Measurements from ENCODE around the gene SPESP1.

Gene SPESP1

GRCh38 chr15:68930268-68931022 is at the start of gene SPESP1:
SPESP1 (plus strand) TSS chr15:68930525; CDS start chr15:68930654, 129 bp downstream.
- Mint-ChIP-seq H3K4me1 (no peaks in the 10 kb centered on the region), H3K27me3 (peaks cover 4% of the 10 kb centered on the region), H3K9me3 (no peaks in the 10 kb centered on the region), H3K36me3 (no peaks in the 10 kb centered on the region), H3K27ac (no peak within 1 kb of the TSS), H3K4me3 (peak within 1 kb of the TSS; percentile 24)
- ATAC-seq (ENCODE audit: low read depth): peak; percentile 53
- peak in 1 of 2 donors; percentile 4 for DNase-seq (ENCODE audit: low spot score in 2 of 2)

- no peak overlapping the region for H3K4me3 Mint-ChIP-seq
- H3K27me3 Mint-ChIP-seq: peaks cover 6% of the 10 kb centered on the region
- H3K9me3 Mint-ChIP-seq: no peaks in the 10 kb centered on the region
- ATAC-seq (ENCODE audit: low read depth) (no peak), DNase-seq (ENCODE audit: low spot score in 2 of 2) (no peak)
- H3K36me3 Mint-ChIP-seq: no peaks in the 10 kb centered on the region
- H3K4me1 Mint-ChIP-seq: peaks cover 3% of the 10 kb centered on the region
- no peak overlapping the region for H3K27ac Mint-ChIP-seq
These were observed 45.3 kb upstream of the SPESP1 start for GRCh38 chr15:68885070-68885469.

DNA sequence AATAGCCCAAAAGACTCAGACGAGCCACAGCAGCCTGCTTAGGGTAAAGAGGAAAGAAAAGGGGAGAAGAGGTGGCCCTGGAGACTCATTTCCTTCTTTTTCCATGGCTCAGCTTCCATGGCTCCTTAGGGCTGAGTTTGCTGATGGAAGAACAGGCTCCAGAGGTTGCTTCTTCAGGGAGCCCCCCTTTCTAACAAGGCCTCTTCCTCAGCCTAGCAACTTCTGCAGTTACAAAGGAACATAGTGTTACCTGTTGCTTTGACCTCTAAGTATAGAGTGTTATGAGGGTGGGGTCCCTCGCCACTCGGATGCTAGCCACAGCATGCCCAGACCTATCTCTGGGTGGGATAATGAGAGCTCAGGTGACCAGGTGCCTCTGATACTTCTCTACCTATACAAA is 43.2 kb upstream of the SPESP1 start:
- H3K27me3 Mint-ChIP-seq: peaks cover 6% of the 10 kb centered on the region
- no peak overlapping the region for H3K27ac Mint-ChIP-seq
- ATAC-seq (ENCODE audit: low read depth) (no peak), DNase-seq (ENCODE audit: low spot score in 2 of 2) (no peak)
- H3K9me3 Mint-ChIP-seq: no peaks in the 10 kb centered on the region
- H3K36me3 Mint-ChIP-seq: no peaks in the 10 kb centered on the region
- no peak overlapping the region for H3K4me3 Mint-ChIP-seq
- peaks cover 3% of the 10 kb centered on the region for H3K4me1 Mint-ChIP-seq

DNA sequence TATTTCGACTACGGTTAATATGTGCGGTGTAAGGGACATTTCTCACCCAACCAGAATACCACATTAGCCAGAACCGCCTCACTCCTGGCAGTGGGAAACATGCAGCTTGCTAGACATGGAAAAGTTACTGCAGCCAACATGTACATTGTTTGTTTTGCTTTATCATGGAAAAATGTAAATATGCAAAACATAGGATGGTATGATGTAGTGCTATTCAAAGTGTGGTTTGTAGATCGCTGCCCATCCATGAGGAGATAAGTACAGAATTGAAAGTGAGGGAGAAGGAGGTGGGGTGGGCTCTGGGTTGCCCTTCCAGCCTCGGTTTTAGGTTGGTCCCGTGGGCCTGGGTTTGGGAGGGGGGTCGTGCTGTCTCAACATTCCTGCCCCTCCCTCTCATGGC is 42.5 kb upstream of the SPESP1 start:
- Mint-ChIP-seq H3K4me1 (peaks cover 3% of the 10 kb centered on the region), H3K27me3 (peaks cover 6% of the 10 kb centered on the region), H3K27ac (no peak overlapping the region), H3K36me3 (no peaks in the 10 kb centered on the region), H3K4me3 (no peak overlapping the region), H3K9me3 (no peaks in the 10 kb centered on the region)
- ATAC-seq (ENCODE audit: low read depth) (no peak), DNase-seq (ENCODE audit: low spot score in 2 of 2) (no peak)

GRCh38 chr15:68888419-68888818 is 41.9 kb upstream of the SPESP1 start:
- H3K9me3 Mint-ChIP-seq: no peaks in the 10 kb centered on the region
- peaks cover 3% of the 10 kb centered on the region for H3K4me1 Mint-ChIP-seq
- no peak overlapping the region for H3K27ac Mint-ChIP-seq
- peaks cover 8% of the 10 kb centered on the region for H3K27me3 Mint-ChIP-seq
- ATAC-seq (ENCODE audit: low read depth): peak; percentile 85
- H3K36me3 Mint-ChIP-seq: no peaks in the 10 kb centered on the region
- DNase-seq (ENCODE audit: low spot score in 2 of 2): no peak
- H3K4me3 Mint-ChIP-seq: peak overlapping the region; percentile 66

GRCh38 chr15:68894208-68894607 is 36.1 kb upstream of the SPESP1 start:
- H3K4me3 Mint-ChIP-seq: no peak overlapping the region
- peaks cover 7% of the 10 kb centered on the region for H3K27me3 Mint-ChIP-seq
- peaks cover 1% of the 10 kb centered on the region for H3K9me3 Mint-ChIP-seq
- DNase-seq (ENCODE audit: low spot score in 2 of 2): no peak
- no peak for ATAC-seq (ENCODE audit: low read depth)
- H3K36me3 Mint-ChIP-seq: no peaks in the 10 kb centered on the region
- no peak overlapping the region for H3K27ac Mint-ChIP-seq
- no peaks in the 10 kb centered on the region for H3K4me1 Mint-ChIP-seq

GRCh38 chr15:68896178-68896577 is 34.1 kb upstream of the SPESP1 start:
- H3K4me3 Mint-ChIP-seq: no peak overlapping the region
- DNase-seq (ENCODE audit: low spot score in 2 of 2): no peak
- no peaks in the 10 kb centered on the region for H3K36me3 Mint-ChIP-seq
- no peak for ATAC-seq (ENCODE audit: low read depth)
- peaks cover 1% of the 10 kb centered on the region for H3K9me3 Mint-ChIP-seq
- H3K27me3 Mint-ChIP-seq: peaks cover 8% of the 10 kb centered on the region
- no peak overlapping the region for H3K27ac Mint-ChIP-seq
- H3K4me1 Mint-ChIP-seq: no peaks in the 10 kb centered on the region

GRCh38 chr15:68897016-68897415 is 33.3 kb upstream of the SPESP1 start:
- Mint-ChIP-seq H3K9me3 (peaks cover 1% of the 10 kb centered on the region), H3K27ac (no peak overlapping the region), H3K27me3 (peaks cover 8% of the 10 kb centered on the region), H3K4me3 (no peak overlapping the region), H3K36me3 (no peaks in the 10 kb centered on the region), H3K4me1 (no peaks in the 10 kb centered on the region)
- DNase-seq (ENCODE audit: low spot score in 2 of 2) (no peak), ATAC-seq (ENCODE audit: low read depth) (no peak)

- Mint-ChIP-seq H3K4me3 (no peak overlapping the region), H3K27me3 (peaks cover 4% of the 10 kb centered on the region), H3K9me3 (no peaks in the 10 kb centered on the region), H3K4me1 (no peaks in the 10 kb centered on the region), H3K36me3 (no peaks in the 10 kb centered on the region), H3K27ac (no peak overlapping the region)
- DNase-seq (ENCODE audit: low spot score in 2 of 2) (no peak), ATAC-seq (ENCODE audit: low read depth) (no peak)
These were observed 30.3 kb upstream of the SPESP1 start for GRCh38 chr15:68900027-68900426.

DNA sequence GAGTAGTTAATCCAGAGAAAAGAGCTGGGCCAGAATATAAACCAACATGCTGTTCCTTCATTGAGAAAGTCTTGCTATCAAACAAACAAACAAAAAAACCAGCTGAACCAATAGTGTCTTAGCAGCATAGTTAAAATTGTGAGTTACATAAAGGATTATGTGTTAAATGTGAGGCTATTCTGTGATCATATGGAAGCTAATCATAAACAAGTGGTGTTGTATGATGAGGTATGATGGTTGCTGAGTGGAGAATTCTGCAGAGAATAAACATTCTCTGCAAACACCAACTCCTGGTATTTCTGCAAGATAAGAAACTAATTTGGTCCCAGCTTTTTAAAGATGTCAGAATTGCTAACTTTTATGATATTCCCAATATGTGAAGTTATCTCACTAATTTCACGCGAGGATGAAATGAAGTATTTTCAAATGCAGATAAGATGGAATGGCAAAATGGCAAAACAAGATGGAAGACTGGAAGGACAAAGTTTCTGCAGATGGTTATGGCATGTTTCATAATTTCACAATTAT is 22.9 kb upstream of the SPESP1 start:
- no peaks in the 10 kb centered on the region for H3K36me3 Mint-ChIP-seq
- H3K4me1 Mint-ChIP-seq: no peaks in the 10 kb centered on the region
- DNase-seq (ENCODE audit: low spot score in 2 of 2) (no peak), ATAC-seq (ENCODE audit: low read depth) (no peak)
- no peak overlapping the region for H3K4me3 Mint-ChIP-seq
- peaks cover 10% of the 10 kb centered on the region for H3K27me3 Mint-ChIP-seq
- H3K27ac Mint-ChIP-seq: no peak overlapping the region
- H3K9me3 Mint-ChIP-seq: no peaks in the 10 kb centered on the region

DNA sequence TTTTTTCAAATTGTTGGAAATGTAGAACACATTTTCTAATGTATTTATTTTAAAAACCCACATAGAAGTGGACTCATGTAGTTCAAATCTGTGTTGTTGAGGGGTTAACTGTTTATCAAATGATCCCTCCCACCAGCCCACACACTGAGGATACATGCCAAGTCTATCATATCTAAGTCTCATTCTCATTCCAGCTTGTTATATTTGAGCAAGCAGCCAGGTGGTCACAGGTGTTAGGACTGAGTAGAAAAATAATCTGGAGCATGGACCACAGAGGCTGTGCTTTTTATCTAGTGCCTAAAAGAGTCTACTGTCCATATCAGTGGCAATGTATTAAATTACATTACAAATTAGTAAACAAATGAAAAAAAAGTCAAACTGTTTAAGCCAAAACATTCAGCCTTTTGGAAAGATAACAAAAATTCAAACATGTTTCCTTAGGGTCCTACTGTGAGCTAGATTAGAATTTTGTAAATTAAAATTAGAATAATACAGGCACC is 20.7 kb upstream of the SPESP1 start:
- Mint-ChIP-seq H3K27me3 (peaks cover 9% of the 10 kb centered on the region), H3K9me3 (no peaks in the 10 kb centered on the region), H3K4me3 (no peak overlapping the region), H3K36me3 (no peaks in the 10 kb centered on the region), H3K4me1 (no peaks in the 10 kb centered on the region), H3K27ac (no peak overlapping the region)
- no peak for ATAC-seq (ENCODE audit: low read depth)
- no peak for DNase-seq (ENCODE audit: low spot score in 2 of 2)

DNA sequence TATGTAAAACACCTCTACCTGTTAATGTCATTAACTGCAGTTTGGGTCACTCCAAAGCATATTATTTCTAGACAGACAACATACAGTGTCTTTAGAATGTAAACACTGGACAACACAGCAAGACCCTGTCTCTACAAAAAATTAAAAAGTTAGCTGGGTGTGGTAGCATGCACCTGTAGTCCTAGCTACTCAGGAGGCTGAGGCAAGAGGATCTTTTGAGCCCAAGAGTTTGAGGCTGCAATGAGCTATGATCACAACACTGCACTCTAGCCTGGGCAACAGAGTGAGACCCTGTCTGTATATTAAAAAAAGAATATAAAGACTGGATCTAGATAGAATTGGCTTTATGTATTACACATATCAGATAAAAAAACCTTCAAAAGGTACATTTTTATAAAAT is 20.0 kb upstream of the SPESP1 start:
- no peak for ATAC-seq (ENCODE audit: low read depth)
- no peaks in the 10 kb centered on the region for H3K36me3 Mint-ChIP-seq
- DNase-seq (ENCODE audit: low spot score in 2 of 2): no peak
- no peaks in the 10 kb centered on the region for H3K4me1 Mint-ChIP-seq
- peaks cover 9% of the 10 kb centered on the region for H3K27me3 Mint-ChIP-seq
- H3K9me3 Mint-ChIP-seq: no peaks in the 10 kb centered on the region
- no peak overlapping the region for H3K4me3 Mint-ChIP-seq
- H3K27ac Mint-ChIP-seq: no peak overlapping the region

DNA sequence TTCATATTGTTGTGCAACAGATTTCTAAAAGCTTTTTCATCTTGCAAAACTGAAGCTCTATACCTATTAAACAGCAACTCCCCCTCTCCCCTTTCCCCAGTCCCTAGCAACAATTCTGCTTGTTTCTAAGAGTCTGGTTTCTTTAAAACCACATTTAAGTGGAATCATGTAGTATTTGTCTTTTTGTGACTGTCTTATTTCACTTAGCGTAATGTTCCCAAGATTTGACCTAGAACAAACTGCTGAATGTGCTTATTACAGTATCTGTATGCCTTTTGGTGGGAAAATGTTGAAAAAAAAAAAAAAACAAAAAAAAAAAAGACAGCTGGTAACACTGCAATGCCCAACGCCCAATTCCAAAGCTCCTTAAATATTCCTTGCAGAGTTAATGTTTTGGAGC is 19.5 kb upstream of the SPESP1 start:
- no peak overlapping the region for H3K27ac Mint-ChIP-seq
- no peaks in the 10 kb centered on the region for H3K4me1 Mint-ChIP-seq
- no peaks in the 10 kb centered on the region for H3K36me3 Mint-ChIP-seq
- H3K9me3 Mint-ChIP-seq: no peaks in the 10 kb centered on the region
- DNase-seq (ENCODE audit: low spot score in 2 of 2) (no peak), ATAC-seq (ENCODE audit: low read depth) (no peak)
- peaks cover 9% of the 10 kb centered on the region for H3K27me3 Mint-ChIP-seq
- no peak overlapping the region for H3K4me3 Mint-ChIP-seq

DNA sequence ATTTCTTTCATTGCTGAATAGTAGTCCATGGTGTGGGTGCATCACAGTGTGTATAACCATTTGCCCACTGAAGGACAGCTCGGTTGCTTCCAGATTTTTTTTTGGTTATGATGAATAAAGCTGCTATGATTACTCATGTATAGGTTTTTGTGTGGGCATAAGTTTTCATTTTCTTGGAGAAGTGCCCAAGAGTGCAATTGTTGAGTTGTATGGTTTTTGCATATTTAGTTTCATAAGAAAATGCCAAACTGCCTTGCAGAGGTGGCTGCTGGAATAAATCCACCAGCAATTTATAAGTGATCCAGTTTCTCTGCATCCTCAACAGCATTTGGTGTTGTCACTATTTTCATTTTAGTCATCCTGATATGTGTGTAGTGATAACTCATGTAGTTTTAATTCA is 8.4 kb upstream of the SPESP1 start:
- no peak for DNase-seq (ENCODE audit: low spot score in 2 of 2)
- peaks cover 4% of the 10 kb centered on the region for H3K27me3 Mint-ChIP-seq
- no peak overlapping the region for H3K4me3 Mint-ChIP-seq
- H3K27ac Mint-ChIP-seq: no peak overlapping the region
- H3K9me3 Mint-ChIP-seq: no peaks in the 10 kb centered on the region
- H3K4me1 Mint-ChIP-seq: peaks cover 3% of the 10 kb centered on the region
- no peak for ATAC-seq (ENCODE audit: low read depth)
- no peaks in the 10 kb centered on the region for H3K36me3 Mint-ChIP-seq

Measured in memory B cell (primary cell).